Measurements from ENCODE around the gene MSL1. TPM values are rescaled to one million over a fixed set of nuclear protein-coding genes. Genes with fewer than 3 reads are reported as not detected.

Gene MSL1
- total RNA-seq, 8 experiments from 2014 or later: 38.9 to 89.2 (median 75.5) TPM

- ATAC-seq (replicated peaks in 6 of 8): no peak
- 0 to 83% (median 67%) methylated on average over 1 to 2 of the region's 2 CpGs; no CpG with 5 or more reads in 4 of the 10 experiments for WGBS, 10 experiments
- H3K27ac ChIP-seq: no peak overlapping the region
- H3K4me1 ChIP-seq (replicated peaks in 1 of 2): peaks cover 36 to 47% of the 10 kb centered on the region in 2 donors
- in situ Hi-C loops (cut with MboI; ENCODE audit: low pct_unique_long_range_greater_than_20kb in 2 of 9, low sequenced_read_pairs in 9 of 9, unreplicated experiment in 9 of 9): no loop called here
- H3K4me3 ChIP-seq: no peak overlapping the region
These were observed 18.1 kb upstream of the MSL1 start for GRCh38 chr17:40103688-40104087.

- ATAC-seq (replicated peaks in 6 of 8): peak in 2 of 8 experiments; percentile 4 to 5
- Histone ChIP-seq H3K27ac (no peak overlapping the region), H3K4me1 (replicated peaks in 1 of 2) (peaks cover 33 to 45% of the 10 kb centered on the region in 2 donors), H3K4me3 (no peak overlapping the region)
- in situ Hi-C loops (cut with MboI; ENCODE audit: low pct_unique_long_range_greater_than_20kb in 2 of 9, low sequenced_read_pairs in 9 of 9, unreplicated experiment in 9 of 9): no loop called here
- 0 to 100% (median 43%) methylated on average over 1 to 3 of the region's 3 CpGs; no CpG with 5 or more reads in 4 of the 10 experiments for WGBS, 10 experiments
These were observed 16.9 kb upstream of the MSL1 start for GRCh38 chr17:40104594-40105486.

- no peak overlapping the region for H3K4me3 ChIP-seq
- WGBS, 10 experiments: 38 to 100% (median 95%) methylated on average over 1 to 2 of the region's 5 CpGs; no CpG with 5 or more reads in 2 of the 10 experiments
- peaks cover 40 to 54% of the 10 kb centered on the region in 2 donors for H3K4me1 ChIP-seq (replicated peaks in 1 of 2)
These were observed 15.7 kb upstream of the MSL1 start for GRCh38 chr17:40105861-40106759.

DNA sequence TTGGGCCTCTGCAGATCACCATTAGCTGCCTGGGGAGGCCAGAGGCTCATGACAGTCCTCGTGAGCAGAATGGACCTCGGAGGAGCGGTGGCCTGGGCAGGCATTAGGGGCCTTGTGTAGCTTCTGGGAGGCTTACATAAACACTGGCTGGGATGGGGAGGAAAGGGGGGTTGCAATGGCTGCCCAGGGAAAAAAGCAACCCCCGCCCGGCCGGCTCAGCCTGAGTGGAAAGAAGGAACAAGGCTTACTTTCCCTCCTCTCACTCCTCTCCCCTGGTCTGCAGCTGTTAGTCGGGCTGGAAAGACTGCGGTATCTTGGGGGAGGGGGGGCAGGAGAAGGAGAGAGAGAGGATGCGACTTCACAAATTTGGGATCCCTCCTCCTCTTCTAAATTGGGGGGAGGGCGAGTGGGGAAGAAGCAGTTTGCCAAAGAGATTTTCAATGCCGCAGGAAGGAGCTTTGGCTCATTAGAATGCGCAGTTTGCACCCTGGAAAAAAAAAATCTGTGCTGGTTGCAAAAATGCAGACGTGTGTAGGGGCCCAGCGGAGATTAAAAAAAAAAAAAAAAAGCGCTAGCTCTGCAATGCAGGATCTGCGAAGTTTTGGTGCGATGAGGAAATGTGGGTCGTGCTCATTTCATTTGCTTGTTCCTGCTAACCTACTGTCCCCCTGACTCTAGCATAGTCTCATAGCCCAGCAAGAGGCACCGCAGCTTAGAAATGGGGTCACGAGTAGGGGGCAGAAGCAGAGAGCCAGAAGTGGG, 14.8 kb upstream of the MSL1 start:
- peak overlapping the region in 1 of 2 donors; percentile 41 for H3K27ac ChIP-seq
- peak in 3 of 8 experiments; percentile 6 to 18 (median 11) for ATAC-seq (replicated peaks in 6 of 8)
- H3K4me3 ChIP-seq: no peak overlapping the region
- 24 to 70% (median 48%) methylated on average over 2 to 11 of the region's 20 CpGs; no CpG with 5 or more reads in 3 of the 10 experiments for WGBS, 10 experiments
- H3K4me1 ChIP-seq (replicated peaks in 1 of 2): peaks cover 46 to 59% of the 10 kb centered on the region in 2 donors
- in situ Hi-C loops (cut with MboI; ENCODE audit: low pct_unique_long_range_greater_than_20kb in 2 of 9, low sequenced_read_pairs in 9 of 9, unreplicated experiment in 9 of 9): no loop called here

More at GRCh38 chr17:40105861-40106759, 15.7 kb upstream of the MSL1 start:
- ATAC-seq (replicated peaks in 6 of 8): no peak
- in situ Hi-C loops (cut with MboI; ENCODE audit: low pct_unique_long_range_greater_than_20kb in 2 of 9, low sequenced_read_pairs in 9 of 9, unreplicated experiment in 9 of 9): no loop called here
- peak overlapping the region in 1 of 2 donors; percentile 41 for H3K27ac ChIP-seq

GRCh38 chr17:40107522-40108174, 14.1 kb upstream of the MSL1 start:
- Histone ChIP-seq H3K27ac (peak overlapping the region in 1 of 2 donors; percentile 11), H3K4me3 (no peak overlapping the region), H3K4me1 (replicated peaks in 1 of 2) (peaks cover 53 to 65% of the 10 kb centered on the region in 2 donors)
- WGBS, 10 experiments: 26 to 71% (median 60%) methylated on average over 1 to 4 of the region's 5 CpGs; no CpG with 5 or more reads in 3 of the 10 experiments
- in situ Hi-C loops (cut with MboI; ENCODE audit: low pct_unique_long_range_greater_than_20kb in 2 of 9, low sequenced_read_pairs in 9 of 9, unreplicated experiment in 9 of 9): no loop called here
- ATAC-seq (replicated peaks in 6 of 8): no peak

DNA sequence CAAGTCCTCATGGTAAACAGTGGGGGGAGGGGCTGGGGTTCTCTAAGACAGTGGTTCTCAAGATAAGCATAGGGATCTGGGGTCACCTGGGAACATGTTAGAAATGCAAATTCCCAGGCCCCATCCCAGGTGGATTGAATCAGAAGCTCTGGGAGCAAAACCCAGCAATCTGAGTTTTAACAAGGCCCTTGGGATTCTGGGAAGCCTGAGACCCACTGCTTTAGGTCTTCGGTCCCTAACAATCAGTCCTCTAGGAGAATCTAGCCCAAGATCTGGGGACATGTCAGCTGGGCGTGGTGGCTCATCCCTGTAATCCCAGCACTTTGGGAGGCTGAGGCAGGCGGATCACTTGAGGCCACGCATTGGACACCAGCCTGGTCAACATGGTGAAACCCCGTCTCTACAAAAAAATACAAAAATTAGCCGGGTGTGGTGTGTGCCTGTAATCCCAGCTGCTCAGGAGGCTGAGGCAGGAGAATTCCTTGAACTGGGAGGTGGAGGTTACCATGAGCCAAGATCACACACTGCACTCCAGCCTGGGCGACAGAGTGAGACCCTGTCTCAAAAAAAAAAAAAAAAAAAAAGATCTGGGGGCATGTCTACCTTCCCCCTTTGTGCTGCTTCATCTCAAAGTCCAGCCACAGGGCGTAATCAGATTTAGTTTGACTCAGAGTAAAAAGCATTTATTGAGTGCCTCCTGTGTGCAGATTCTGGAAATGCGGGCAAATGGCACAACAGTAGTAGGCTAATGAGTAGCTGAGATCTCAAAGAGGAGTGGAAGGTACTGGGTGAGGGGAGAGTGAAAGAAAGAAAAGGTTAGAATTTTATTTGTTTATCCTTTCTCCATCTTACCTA, 12.6 kb upstream of the MSL1 start:
- in situ Hi-C loops (cut with MboI; ENCODE audit: low pct_unique_long_range_greater_than_20kb in 2 of 9, low sequenced_read_pairs in 9 of 9, unreplicated experiment in 9 of 9): no loop called here
- no peak overlapping the region for H3K27ac ChIP-seq

GRCh38 chr17:40110026-40110845, 11.5 kb upstream of the MSL1 start:
- no peak overlapping the region for H3K4me3 ChIP-seq
- 57 to 100% (median 66%) methylated on average over 1 to 2 of the region's 3 CpGs; no CpG with 5 or more reads in 2 of the 10 experiments for WGBS, 10 experiments
- peak overlapping the region; percentile 63 to 72 for H3K27ac ChIP-seq
- no peak for ATAC-seq (replicated peaks in 6 of 8)
- H3K4me1 ChIP-seq (replicated peaks in 1 of 2): peaks cover 70 to 73% of the 10 kb centered on the region in 2 donors
- in situ Hi-C loops (cut with MboI; ENCODE audit: low pct_unique_long_range_greater_than_20kb in 2 of 9, low sequenced_read_pairs in 9 of 9, unreplicated experiment in 9 of 9): no loop called here

More for the DNA sequence above, 12.6 kb upstream of the MSL1 start:
- peaks cover 65 to 69% of the 10 kb centered on the region in 2 donors for H3K4me1 ChIP-seq (replicated peaks in 1 of 2)
- H3K4me3 ChIP-seq: no peak overlapping the region
- no peak for ATAC-seq (replicated peaks in 6 of 8)
- 46 to 100% (median 93%) methylated on average over 2 to 7 of the region's 9 CpGs; no CpG with 5 or more reads in 1 of the 10 experiments for WGBS, 10 experiments

DNA sequence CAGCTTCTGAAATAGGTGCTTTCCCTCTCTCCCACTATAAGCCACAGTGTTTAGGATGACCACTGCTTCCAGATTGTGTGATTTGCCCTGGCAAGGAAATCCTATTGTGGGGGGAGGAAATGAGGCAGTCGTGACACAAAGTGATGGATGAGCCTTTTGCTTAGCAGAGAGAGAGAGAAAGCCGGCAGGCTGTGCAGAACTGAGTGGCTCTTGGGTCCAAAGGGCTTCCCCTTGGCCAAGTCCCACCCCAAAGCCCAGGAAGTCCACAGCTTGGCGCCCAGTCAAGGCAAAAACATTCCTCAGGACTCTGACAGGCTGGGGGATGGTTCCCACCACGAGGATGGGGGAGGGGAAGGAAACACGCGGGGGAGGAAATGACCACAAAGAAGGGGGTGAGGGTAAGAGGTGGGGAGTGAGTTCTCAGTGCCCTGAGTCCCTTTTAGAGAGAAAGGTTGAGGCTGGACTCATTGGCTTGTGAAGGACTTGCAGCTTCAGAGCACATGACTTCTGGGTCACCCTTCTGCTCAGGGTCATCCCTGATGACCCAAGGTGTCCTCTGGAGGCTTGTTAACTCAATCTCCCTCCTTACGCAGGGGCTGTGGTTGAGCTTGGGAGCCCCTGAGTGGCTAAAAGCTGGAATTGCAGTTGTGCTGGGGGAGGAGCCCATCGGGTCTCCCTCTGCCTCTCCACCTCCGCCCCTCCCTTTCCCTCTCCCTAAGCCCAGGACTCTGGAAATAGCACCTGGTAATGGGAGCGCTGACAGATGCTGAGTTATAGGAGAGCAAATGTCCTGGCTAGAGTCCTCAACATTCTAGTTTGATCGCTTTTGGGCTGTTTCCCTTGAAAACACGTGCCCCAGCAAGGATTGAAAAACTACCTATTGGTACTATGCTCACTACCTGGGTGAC, 10.3 kb upstream of the MSL1 start:
- ATAC-seq (replicated peaks in 6 of 8): peak; percentile 28 to 75 (median 69)
- 0 to 10% (median 0%) methylated on average over 1 to 4 of the region's 12 CpGs; no CpG with 5 or more reads in 1 of the 10 experiments for WGBS, 10 experiments
- in situ Hi-C loops (cut with MboI; ENCODE audit: low pct_unique_long_range_greater_than_20kb in 2 of 9, low sequenced_read_pairs in 9 of 9, unreplicated experiment in 9 of 9): no loop called here
- Histone ChIP-seq H3K4me1 (replicated peaks in 1 of 2) (peaks cover 67 to 68% of the 10 kb centered on the region in 2 donors), H3K27ac (peak overlapping the region; percentile 63 to 72), H3K4me3 (peak overlapping the region in 1 of 5 donors; percentile 2)

GRCh38 chr17:40112191-40112711, 9.5 kb upstream of the MSL1 start:
- H3K4me1 ChIP-seq (replicated peaks in 1 of 2): peaks cover 60% of the 10 kb centered on the region in 2 donors
- 0 to 33% (median 0%) methylated on average over 1 to 2 of the region's 2 CpGs; no CpG with 5 or more reads in 3 of the 10 experiments for WGBS, 10 experiments
- no peak overlapping the region for H3K4me3 ChIP-seq
- in situ Hi-C loops (cut with MboI; ENCODE audit: low pct_unique_long_range_greater_than_20kb in 2 of 9, low sequenced_read_pairs in 9 of 9, unreplicated experiment in 9 of 9): no loop called here
- H3K27ac ChIP-seq: peak overlapping the region in 1 of 2 donors; percentile 63
- ATAC-seq (replicated peaks in 6 of 8): no peak

All from motor neuron (in vitro differentiated cells).